Medulla oblongata (tissue), 1 donor: ENCODE data around the gene ALCAM.
A peak's percentile ranks its signal among the peaks of the same experiment; 100 is the strongest.
"Not testable (repeated sequence)": the region's sequence is repeated elsewhere in the genome, so short reads cannot be mapped to it uniquely, and the experiment has no call there.

Source experiments
- DNase-seq: peaks from one replicate; pipeline ENCODE4 v3.0.0-alpha.2; 2015; ENCODE audit errors: extremely low spot score

Gene ALCAM

GRCh38 chr3:105388176-105388575 lies 21.5 kb downstream of the ALCAM start:
- DNase-seq, result no peak

- DNase-seq, result not testable (repeated sequence)
These were observed 23.1 kb downstream of the ALCAM start for GRCh38 chr3:105389759-105390158.

DNA sequence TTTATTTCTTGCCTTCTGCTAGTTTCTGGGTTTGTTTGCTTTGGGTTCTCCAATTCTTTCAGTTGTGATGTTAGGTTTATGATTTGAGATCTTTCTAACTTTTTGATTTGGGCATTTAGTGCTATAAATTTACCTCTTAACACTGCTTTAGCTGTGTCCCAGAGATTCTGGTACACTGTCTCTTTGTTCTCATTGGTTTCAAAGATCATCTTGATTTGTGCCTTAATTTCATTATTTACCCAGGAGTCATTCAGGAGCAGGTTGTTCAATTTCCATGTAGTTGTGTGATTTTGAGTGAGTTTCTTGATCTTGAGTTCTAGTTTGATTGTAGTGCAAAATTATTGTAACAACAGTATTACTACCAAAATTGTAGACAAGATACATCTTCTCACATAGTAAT lies 25.9 kb downstream of the ALCAM start:
- DNase-seq, result not testable (repeated sequence)

GRCh38 chr3:105394177-105394576 lies 27.5 kb downstream of the ALCAM start:
- no peak for DNase-seq

DNA sequence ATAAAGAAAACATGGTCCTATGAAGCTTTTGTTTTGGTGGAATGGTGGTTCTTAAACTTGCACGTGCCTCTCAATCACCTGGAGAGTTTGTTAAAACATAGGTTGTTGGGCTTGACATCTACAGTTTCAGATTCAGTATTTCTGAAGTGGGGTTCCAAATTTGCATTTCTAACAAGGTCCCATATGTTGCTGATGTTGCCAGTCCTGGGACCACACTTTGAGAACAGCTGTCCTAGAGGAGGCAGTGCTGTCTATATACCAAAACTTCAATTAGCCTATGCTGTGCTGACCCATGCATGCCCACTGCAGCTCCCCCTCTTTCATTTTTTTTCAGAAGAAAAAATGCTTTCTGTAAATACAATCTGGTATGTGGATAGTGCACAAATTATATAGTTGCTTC lies 31.3 kb downstream of the ALCAM start:
- DNase-seq, result no peak

DNA sequence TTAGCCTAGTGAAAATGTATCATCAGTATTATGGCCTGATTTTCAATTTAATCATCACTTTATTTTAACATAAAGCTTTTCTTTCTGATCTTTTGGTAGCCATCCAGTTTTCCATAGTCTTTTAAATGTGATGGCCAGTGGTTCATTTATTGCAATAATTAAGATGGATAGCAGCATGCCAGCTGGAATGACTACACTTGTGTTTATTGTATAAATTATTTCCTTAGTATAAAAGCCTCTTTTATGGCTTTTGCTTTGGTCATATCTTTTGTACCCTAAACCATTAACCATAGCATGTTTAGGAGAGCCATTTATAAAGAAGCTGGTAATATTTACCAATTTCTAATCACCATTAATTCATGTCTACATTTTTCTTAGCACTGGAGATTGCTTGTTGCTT lies 31.7 kb downstream of the ALCAM start:
- no peak for DNase-seq

- no peak for DNase-seq
These were observed 32.4 kb downstream of the ALCAM start for GRCh38 chr3:105399062-105399461.

DNA sequence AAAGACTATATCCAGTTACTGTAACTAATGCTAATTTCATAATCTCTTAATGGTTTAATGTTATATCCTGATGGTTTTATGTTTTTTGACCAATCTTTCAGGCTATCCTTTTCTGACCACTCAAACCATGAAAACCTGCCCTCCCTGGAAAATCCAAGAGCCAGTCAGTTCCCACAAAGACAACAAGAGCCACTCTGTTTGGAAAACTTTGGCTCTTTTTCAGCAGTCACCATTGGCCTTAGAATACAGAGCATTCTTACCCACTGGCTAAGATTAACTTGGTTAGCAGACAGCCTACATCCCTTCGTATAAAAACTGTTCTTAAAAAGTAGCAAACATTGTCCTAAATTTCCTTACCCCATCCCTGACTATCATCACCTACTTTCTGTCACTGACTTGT lies 32.9 kb downstream of the ALCAM start:
- peak; percentile 93 for DNase-seq

GRCh38 chr3:105401254-105401653 lies 34.5 kb downstream of the ALCAM start:
- no peak for DNase-seq

GRCh38 chr3:105401691-105402149 lies 35.0 kb downstream of the ALCAM start:
- no peak for DNase-seq

- DNase-seq, result no peak
These were observed 35.6 kb downstream of the ALCAM start for GRCh38 chr3:105402287-105402801.

- DNase-seq, result not testable (repeated sequence)
These were observed 36.3 kb downstream of the ALCAM start for GRCh38 chr3:105403034-105403433.

DNA sequence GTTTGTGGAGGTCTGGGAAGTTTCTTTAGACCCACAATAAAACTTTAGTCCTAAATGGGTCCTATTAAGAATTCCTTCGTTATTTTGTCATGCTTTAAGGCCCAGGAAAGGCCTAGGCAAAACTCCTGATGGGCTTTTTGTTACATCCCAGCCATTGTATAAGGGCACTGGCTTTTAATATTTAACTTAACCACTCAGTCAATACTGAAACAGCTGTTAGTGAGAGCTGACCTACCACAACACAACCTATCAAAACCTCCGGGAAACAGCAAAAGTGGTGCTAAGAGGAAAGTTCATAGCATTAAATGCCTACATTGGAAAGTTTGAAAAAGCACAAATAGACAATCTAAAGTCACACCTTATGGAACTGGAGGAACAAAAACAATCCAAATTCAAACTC lies 39.6 kb downstream of the ALCAM start:
- no peak for DNase-seq

DNA sequence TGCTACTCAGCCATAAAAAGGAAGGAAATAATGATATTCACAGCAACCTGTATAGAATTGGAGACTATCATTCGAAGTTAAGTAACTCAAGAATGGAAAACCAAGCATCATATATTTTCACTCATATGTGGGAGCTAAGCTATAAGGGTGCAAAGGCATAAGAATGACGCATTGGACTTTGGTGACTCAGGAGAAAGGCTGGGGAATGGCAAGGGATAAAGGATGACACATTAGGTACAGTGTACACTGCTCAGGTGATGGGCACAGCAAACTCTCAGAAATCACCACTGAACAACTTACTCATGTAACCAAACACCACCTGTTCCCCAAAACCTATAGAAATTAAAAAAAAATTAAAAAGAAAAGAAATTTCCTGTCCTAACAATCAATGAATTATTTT lies 42.7 kb downstream of the ALCAM start:
- DNase-seq, result no peak

GRCh38 chr3:105413343-105413887 lies 46.7 kb downstream of the ALCAM start:
- no peak for DNase-seq

- DNase-seq, result peak; percentile 46
These were observed 48.1 kb downstream of the ALCAM start for GRCh38 chr3:105414841-105415240.

DNA sequence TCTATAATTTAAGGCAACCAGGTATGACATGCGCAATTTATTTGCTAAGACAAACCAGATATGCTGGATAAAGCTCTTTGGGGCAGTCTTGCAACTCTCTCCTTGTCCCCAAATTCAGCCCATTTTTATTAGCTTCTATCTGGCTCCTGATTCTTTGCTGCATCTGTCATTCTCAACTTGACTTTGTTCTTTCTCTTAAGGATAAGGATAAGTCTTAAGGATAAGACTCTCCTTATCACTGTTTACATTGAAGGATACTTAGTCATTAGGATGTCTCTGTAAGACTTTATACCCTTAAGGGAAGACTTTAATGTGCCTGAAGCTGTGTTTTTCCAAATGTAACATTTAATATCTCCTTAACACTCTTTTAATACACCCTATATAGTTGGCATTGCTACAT lies 49.2 kb downstream of the ALCAM start:
- no peak for DNase-seq

DNA sequence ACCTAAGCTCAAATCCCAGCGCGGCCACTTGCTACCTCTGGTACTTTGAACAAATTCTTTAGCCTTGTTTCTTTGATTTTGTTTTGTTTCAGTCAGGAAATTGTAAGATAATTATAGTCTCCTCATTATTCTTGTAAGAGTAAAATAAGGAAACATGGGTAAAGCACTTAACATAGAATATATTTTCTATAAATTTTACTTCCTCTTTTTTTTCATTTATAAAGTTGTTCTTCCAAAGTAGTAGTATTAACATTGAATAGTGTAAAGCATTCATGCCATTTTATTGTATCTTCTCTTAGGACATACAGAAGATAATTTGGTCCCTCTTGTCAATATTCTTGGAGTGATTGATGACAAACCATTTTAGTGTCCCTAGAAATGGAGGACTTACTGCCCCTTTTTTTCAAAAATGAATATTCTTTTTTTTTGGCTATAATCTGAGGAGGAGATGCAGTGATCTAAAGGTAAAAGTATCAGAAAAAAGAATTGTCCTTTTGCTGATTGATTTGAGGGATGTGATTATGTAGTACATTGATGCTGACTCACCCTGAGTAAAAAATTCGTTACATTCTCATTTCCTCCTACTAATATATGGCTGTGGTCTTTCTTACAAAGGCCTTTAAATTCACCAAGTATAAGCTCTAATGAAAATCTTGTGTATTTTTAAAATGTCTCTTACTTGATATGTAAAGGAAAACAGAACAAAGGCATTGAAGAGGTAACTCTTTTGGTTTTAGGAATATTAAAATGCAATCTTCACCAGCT lies 51.0 kb downstream of the ALCAM start:
- DNase-seq, result no peak

DNA sequence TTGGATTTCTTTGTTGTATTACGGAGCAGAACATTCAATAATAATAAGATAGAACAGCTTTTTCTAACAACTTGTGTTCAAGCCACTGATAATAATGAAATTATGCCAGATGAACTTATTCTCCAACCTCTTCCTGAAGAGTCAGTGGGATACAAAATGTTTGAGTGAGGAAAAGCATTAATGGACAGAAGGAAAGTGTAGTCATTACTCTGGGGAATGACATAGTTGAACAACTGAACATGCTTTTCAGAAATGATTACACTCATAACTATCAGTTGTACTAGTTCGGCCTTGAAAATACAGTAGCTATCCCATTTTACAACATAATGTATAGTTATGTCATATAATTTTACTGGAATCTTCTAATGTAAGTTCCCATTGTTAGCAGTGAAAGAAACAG lies 55.9 kb downstream of the ALCAM start:
- DNase-seq, result no peak

DNA sequence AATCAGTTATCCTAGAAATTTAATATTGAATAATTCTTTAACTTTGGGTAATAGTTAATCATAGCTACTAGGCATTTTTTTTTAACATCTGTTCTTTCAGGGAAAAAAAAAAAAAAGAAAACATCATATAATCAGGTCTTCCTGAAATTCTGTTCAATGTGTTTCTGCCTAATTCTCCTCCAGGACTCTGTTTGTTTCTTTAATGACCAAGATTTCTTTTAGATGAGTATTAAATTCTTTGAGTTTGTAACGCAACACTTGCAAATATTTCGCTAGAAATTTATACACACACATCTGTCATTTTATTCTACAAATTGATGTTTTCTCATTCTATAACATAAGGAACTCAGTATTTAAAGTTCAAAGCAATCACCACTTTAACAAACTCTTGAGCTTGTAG lies 56.7 kb downstream of the ALCAM start:
- no peak for DNase-seq

- DNase-seq, result no peak
These were observed 57.9 kb downstream of the ALCAM start for GRCh38 chr3:105424412-105425152.

GRCh38 chr3:105425153-105425502 lies 58.4 kb downstream of the ALCAM start:
- no peak for DNase-seq

DNA sequence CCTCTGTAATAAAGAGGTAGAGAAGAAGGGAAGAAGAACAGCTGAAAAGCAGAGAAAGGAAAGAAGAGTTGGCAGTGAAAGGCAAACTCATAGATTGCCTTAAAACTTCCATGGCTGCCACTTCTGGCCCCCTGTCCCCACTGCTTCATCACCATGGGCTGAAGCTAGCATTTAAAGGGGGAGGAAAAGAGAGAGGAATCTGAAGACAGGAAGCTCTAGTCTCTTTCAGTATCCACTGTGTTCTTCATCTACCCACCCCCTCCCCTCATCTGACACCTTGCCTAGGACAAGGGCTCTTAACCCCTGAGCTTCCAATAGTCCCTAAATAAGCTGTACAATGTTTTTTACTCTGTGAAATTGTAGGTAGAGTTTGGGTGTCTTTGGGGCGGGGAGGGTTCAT lies 60.6 kb downstream of the ALCAM start:
- no peak for DNase-seq
